Stimulated activated naive CD4-positive, alpha-beta T cell treated with Interleukin-2 at 50 U/mL for 16 hours (primary cell): ENCODE measurements around the gene CSNK2B.
"Not testable (repeated sequence)": the region's sequence is repeated elsewhere in the genome, so short reads cannot be mapped to it uniquely, and the experiment has no call there.

Experiments
- DNase-seq: peaks from one replicate; lab custom pipeline; 2025; lab: John Stamatoyannopoulos, UW

The CSNK2B gene

GRCh38 chr6:31687860-31688693, 22.2 kb downstream of the CSNK2B start:
- DNase-seq = no peak

- DNase-seq = no peak
Observed at GRCh38 chr6:31689249-31690110, 23.6 kb downstream of the CSNK2B start.

DNA sequence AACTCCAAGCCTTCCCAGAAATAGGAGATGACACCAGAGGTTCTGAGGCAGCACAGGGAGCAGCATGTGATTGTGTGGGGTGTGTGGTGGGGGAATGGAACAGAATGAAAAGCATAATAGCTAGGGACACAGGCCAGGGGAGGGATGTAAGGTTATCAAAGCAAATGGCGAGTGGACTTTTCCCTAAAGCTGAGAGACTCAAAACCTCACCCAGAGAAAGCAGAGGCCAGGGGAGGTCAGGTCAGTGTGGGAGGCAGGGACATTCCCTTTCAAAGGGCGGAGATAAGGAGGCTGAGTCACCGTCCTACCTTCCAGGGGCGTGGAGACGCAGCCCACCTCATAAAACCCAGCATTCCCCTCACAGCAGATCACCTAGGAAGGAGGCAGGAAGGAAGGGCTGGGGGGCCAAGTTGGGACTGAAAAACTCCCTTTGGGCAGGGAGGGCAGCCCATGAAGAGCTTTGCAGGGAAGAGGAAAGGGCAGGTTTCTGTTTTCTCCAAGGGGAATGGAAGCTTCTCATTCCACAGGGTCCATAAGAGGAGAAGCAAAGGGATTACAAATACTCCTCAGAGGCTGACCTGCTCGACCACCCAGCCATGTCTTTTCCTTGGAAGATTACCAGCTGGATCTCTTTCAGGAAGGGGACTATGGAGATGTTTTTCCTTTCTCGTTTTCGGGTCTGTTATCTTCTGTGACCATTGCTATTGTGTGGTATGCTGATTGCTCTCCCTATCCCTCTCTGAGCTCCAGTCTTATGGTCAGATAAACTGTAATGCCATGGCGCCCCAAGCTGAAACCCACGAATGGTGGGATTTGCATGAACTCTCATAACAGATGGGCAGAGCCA, 24.6 kb downstream of the CSNK2B start:
- no peak for DNase-seq

GRCh38 chr6:31691078-31691463, 25.2 kb downstream of the CSNK2B start:
- no peak for DNase-seq

DNA sequence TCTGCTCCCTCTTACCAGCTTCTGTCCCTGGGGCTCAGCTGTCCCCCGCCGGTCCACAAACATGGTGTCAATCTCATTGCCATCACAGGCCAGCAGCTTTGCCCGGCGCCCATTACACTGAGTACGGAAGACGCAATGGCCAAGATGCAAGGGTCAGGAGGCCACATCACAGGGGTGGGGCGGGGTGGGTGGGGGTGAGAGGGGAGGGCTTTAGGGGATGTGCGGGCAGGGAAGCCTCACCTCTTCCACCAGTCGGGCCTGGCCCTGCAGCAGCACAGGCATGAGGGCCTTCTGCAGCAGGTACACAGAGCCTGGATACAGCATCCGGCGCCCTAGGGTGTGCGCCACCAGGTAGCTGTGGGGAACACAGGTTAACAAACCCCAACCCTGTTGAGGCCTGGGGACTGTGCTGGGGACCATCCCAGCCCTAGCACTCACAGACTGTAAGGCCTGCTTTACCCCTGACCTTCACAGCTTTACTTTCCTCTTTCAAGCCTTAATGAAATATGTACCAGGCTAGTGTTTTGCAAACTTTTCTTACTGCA, 25.8 kb downstream of the CSNK2B start:
- DNase-seq = no peak

GRCh38 chr6:31692353-31692752, 26.5 kb downstream of the CSNK2B start:
- no peak for DNase-seq

- no peak for DNase-seq
Observed at GRCh38 chr6:31692886-31693285, 27.0 kb downstream of the CSNK2B start.

GRCh38 chr6:31693535-31693934, 27.7 kb downstream of the CSNK2B start:
- DNase-seq = no peak

GRCh38 chr6:31697555-31697954, 31.7 kb downstream of the CSNK2B start:
- no peak for DNase-seq

- DNase-seq = no peak
Observed at GRCh38 chr6:31700740-31701401, 35.0 kb downstream of the CSNK2B start.

DNA sequence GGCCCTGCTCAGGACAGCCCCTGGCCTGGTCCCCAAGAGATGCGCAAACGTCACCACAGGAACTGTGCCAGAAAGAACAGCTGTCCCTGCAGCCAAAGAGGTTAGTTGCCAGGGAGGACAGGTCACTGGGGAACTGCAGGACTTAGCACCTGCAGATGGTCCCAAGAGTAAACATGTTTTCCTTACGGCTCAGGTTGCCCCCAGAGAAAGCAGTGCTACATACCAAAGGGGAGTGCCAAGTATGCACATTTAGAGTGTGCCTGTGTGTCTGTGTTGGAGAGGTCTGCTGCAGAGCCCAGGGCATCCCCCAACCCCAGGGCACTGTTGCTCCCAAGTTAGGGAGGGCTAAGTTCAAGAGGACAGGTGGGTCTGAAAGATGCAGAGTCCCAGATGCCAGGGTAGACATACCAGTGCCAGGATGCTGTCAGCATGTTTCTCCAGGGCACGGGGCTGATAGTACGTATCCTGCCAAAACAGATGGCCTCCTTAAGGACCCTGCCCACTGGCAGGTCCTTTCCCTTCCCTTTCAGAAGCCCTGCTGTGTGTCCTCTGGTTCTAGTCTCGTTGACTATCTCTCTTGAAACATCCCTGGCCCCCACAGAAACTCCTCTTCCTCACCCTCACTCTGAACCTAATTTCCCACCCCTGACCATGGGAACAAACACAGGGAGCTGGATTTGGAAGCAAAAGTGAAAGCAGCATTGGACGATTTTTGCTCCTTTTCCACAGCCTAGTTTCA, 36.0 kb downstream of the CSNK2B start:
- no peak for DNase-seq

DNA sequence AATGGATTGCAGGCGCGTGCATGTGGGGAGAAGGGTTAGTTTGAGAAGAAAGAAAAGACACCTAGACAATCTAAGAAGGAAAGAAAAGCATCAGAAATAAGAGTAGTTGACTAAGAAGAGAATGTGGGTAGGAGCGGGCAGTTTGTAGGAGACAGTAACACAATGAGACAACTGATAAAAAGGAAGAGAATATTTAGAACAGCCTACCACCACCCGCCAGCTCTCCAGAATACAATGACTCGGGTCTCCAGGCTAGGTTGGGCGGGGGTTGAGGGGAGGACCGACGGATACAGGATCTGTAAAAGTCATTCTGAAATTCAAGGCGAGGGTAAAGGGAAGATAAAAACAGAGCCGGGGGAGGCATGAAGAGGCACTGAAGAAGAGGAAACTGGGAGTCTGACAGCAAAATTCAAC, 36.5 kb downstream of the CSNK2B start:
- peak; percentile 35 for DNase-seq

DNA sequence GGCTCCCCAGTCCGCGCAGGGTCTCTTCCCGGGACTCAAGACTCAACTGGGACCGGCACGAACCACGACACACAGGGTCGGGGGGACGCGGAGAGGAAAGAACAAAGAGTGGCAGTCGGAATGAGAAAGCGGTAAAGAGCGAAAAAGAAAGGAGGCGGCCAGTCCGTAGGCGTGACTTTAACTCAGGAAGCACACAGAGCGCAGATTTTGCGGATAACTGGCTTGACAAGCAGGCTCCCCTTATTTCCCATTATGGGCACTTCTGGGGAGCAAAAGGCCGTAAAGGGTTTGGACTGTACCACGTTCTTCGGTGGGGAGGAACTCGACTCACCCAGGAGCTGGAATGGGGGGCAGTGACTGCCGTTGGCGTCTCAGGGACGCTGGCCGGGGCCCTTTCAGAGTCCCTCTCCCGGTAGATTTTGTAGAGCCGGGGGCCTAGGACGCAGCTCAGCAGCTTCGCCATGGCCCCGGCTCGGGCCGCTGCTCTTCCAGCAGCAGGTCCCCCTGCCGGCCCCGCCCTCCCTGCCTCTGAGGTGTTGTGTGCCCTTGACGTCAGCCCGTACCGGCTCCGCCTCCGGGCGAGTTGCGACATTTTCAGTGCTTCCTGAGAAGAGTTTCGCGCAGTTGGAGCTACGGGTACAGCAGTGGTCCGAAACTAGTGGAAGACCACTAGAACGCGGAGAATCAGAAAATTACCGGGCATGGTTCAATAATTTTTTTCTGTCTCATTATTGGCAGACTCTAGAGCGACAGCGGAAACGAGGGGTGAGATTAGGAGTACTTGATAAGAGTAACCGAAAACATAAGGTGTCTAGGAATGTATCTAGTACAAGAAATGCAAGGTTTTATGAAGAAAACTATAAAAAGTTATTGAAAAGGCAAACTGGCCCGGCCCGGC, 37.2 kb downstream of the CSNK2B start, which contains the start of gene ABHD16A:
ABHD16A (minus strand) TSS at position 506 of the 898 bp plus-strand sequence; CDS start at position 463, 43 bp downstream.
- peak; percentile 95 for DNase-seq

GRCh38 chr6:31705931-31706330, 40.1 kb downstream of the CSNK2B start:
- DNase-seq = no peak

DNA sequence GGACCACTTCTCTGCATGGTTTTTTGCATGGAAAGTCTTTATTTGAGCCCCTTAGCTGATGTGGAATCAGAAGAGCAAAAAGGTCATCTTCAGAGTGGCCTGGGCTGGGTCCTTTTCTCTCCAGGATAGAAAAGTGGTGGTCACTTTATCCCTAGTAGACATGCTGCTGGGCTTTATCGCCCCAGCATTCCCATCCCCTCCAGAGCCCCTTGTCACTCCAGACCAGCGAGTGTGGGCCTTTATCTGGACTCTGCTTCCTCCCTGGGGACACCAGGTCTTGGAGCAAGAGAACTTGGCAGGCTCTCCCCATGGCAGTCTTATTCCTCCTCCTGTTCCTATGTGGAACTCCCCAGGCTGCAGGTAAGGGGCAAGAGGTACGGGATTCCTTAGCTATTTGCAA, 40.7 kb downstream of the CSNK2B start, which contains the start of gene LY6G6F:
LY6G6F (plus strand) TSS at position 268 of the 400 bp plus-strand sequence; CDS start at position 309, 41 bp downstream.
- DNase-seq = no peak

DNA sequence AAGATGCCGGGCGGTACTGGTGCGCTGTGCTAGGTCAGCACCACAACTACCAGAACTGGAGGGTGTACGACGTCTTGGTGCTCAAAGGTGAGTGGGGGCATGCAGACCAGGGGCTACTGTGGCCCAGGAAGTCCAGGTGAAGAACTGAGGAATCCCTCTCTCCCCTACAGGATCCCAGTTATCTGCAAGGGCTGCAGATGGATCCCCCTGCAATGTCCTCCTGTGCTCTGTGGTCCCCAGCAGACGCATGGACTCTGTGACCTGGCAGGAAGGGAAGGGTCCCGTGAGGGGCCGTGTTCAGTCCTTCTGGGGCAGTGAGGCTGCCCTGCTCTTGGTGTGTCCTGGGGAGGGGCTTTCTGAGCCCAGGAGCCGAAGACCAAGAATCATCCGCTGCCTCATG, 41.8 kb downstream of the CSNK2B start:
- no peak for DNase-seq

- DNase-seq = no peak
Observed at GRCh38 chr6:31708224-31708623, 42.3 kb downstream of the CSNK2B start.

GRCh38 chr6:31709157-31709556, 43.3 kb downstream of the CSNK2B start:
- DNase-seq = not testable (repeated sequence)

GRCh38 chr6:31710523-31711219, 44.8 kb downstream of the CSNK2B start:
- no peak for DNase-seq
